Gastroesophageal sphincter (tissue), 3 donors: Measurements from ENCODE around the gene CNTN5.

Experiments used
- EP300 ChIP-seq: sonication (generic); formaldehyde crosslinking; IDR thresholded peaks from one replicate; pipeline ENCODE4 v1.6.1; 2017; ENCODE audit warnings: antibody characterized with exemption, mild to moderate bottlenecking
- POLR2A ChIP-seq, 2 donors: fragments of 450-650 bp; IDR thresholded peaks; one replicate each; pipeline ENCODE4 v1.6.1; 2017; ENCODE audit warnings: antibody characterized with exemption in 2 of 2, mild to moderate bottlenecking in 2 of 2, moderate library complexity in 1 of 2
- TF ChIP-seq, protein P1 (sequence below), 4 experiments: fragments of 200-600 bp in 2 of 4; fragments of 450-650 bp in 2 of 4; sonication (generic) in 1 of 4; IDR thresholded peaks; one replicate each; pipeline ENCODE4 v1.5.1; 2017 to 2019; ENCODE audit warnings: antibody characterized with exemption in 4 of 4, mild to moderate bottlenecking in 2 of 4, moderate library complexity in 2 of 4

- TF ChIP-seq, protein P1, sequence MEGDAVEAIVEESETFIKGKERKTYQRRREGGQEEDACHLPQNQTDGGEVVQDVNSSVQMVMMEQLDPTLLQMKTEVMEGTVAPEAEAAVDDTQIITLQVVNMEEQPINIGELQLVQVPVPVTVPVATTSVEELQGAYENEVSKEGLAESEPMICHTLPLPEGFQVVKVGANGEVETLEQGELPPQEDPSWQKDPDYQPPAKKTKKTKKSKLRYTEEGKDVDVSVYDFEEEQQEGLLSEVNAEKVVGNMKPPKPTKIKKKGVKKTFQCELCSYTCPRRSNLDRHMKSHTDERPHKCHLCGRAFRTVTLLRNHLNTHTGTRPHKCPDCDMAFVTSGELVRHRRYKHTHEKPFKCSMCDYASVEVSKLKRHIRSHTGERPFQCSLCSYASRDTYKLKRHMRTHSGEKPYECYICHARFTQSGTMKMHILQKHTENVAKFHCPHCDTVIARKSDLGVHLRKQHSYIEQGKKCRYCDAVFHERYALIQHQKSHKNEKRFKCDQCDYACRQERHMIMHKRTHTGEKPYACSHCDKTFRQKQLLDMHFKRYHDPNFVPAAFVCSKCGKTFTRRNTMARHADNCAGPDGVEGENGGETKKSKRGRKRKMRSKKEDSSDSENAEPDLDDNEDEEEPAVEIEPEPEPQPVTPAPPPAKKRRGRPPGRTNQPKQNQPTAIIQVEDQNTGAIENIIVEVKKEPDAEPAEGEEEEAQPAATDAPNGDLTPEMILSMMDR (IDR thresholded peaks at IDR 0.05) = no peak
- TF ChIP-seq EP300 (no peak), POLR2A (IDR thresholded peaks at IDR 0.05) (no peak)
Observed at GRCh38 chr11:100354736-100355135, 1334.0 kb downstream of the CNTN5 start.
